Activated CD4-positive, alpha-beta T cell treated with anti-CD3 and anti-CD28 coated beads, Interleukin-2, amount 50 U/mL, for 48 hours (primary cell): ENCODE results near the gene DYRK2.

Experiments
- DNase-seq, 2 experiments: peaks; one replicate each; pipeline ENCODE4 v3.0.0-alpha.2; 2020

DYRK2 gene

GRCh38 chr12:67648521-67649260, at the start of gene DYRK2:
Gene DYRK2, plus strand, starts transcription at chr12:67648745. Its CDS starts 389 bp downstream, at chr12:67649134.
- peak; percentile 64 to 72 for DNase-seq

- DNase-seq: no peak
Measured at GRCh38 chr12:67599691-67600090, 48.9 kb upstream of the DYRK2 start.

GRCh38 chr12:67601126-67601525, 47.4 kb upstream of the DYRK2 start:
- no peak for DNase-seq

GRCh38 chr12:67609226-67609870, 39.2 kb upstream of the DYRK2 start:
- no peak for DNase-seq

- no peak for DNase-seq
Measured at GRCh38 chr12:67613040-67613439, 35.5 kb upstream of the DYRK2 start.

- DNase-seq: no peak
Measured at GRCh38 chr12:67617629-67618028, 30.9 kb upstream of the DYRK2 start.

- DNase-seq: no peak
Measured at GRCh38 chr12:67618303-67618702, 30.2 kb upstream of the DYRK2 start.

- no peak for DNase-seq
Measured at GRCh38 chr12:67621112-67621511, 27.4 kb upstream of the DYRK2 start.

- no peak for DNase-seq
Measured at GRCh38 chr12:67621926-67622325, 26.6 kb upstream of the DYRK2 start.

- DNase-seq: no peak
Measured at GRCh38 chr12:67623259-67623658, 25.3 kb upstream of the DYRK2 start.

GRCh38 chr12:67624355-67624754, 24.2 kb upstream of the DYRK2 start:
- no peak for DNase-seq

GRCh38 chr12:67625004-67625403, 23.5 kb upstream of the DYRK2 start:
- DNase-seq: no peak

GRCh38 chr12:67626156-67626555, 22.4 kb upstream of the DYRK2 start:
- no peak for DNase-seq

GRCh38 chr12:67630373-67631088, 18.0 kb upstream of the DYRK2 start:
- peak; percentile 65 to 73 for DNase-seq

- no peak for DNase-seq
Measured at GRCh38 chr12:67632005-67632404, 16.5 kb upstream of the DYRK2 start.

- no peak for DNase-seq
Measured at GRCh38 chr12:67633024-67633610, 15.4 kb upstream of the DYRK2 start.

- DNase-seq: no peak
Measured at GRCh38 chr12:67633708-67634107, 14.8 kb upstream of the DYRK2 start.

GRCh38 chr12:67634303-67634761, 14.2 kb upstream of the DYRK2 start:
- peak in 1 of 2 experiments; percentile 20 for DNase-seq

GRCh38 chr12:67637718-67638117, 10.8 kb upstream of the DYRK2 start:
- no peak for DNase-seq

GRCh38 chr12:67638694-67639093, 9.9 kb upstream of the DYRK2 start:
- DNase-seq: no peak

- no peak for DNase-seq
Measured at GRCh38 chr12:67640863-67641262, 7.7 kb upstream of the DYRK2 start.

- no peak for DNase-seq
Measured at GRCh38 chr12:67645126-67645525, 3.4 kb upstream of the DYRK2 start.

- no peak for DNase-seq
Measured at GRCh38 chr12:67645601-67646000, 2.9 kb upstream of the DYRK2 start.
